Measurements from ENCODE around the gene NACAD.

Gene NACAD

DNA sequence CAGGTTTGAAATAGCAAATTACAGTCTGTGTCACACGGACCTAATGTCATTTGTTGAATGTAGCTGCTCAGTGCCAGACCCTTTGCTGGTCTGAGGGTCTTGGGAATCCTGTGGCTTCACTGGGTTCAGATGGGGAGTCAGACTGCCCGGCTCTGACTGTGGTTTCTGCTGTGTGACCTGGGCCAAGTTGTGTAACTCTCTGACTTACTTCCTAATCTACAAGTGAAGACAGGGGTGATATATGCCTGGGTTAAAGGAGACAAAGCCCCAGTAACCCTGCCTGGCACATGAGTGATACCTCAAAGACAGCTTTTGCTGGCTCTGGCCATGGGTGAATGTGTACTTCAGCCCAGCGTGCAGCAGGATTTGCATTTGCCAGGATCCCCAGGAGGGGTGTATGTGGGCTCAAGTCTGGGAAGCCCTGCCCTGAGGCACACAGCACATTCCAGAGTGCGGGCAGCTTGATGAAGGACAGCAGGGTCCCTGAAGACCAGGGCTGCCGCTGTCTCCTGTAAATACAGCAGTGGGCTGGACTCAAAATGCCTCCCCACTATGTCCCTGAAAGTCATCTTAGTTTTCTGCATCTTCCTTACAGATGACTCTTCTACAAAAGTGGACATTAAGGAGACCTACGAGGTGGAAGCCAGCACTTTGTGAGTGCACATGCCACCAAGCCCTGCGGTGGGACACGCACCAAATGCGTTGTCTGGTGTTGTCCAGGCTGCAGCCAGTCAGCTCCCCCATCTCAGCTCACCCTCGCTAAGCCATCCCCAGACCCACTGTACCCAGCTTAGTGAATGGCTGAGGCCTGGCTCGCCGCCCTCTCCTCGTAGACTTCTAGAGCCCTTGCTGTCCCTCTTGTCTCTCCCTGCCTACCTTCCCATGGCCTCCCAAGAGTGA, 16.4 kb downstream of the NACAD start:
- H2AFZ ChIP-seq (ENCODE audit: low read length): no peak overlapping the region
- no peak overlapping the region for H3K4me3 ChIP-seq (ENCODE audit: low read length in 2 of 2)
- H2BK15ac ChIP-seq (ENCODE audit: low read length): no peak overlapping the region
- H3K14ac ChIP-seq (ENCODE audit: low read length): no peak overlapping the region
- no peak overlapping the region for H2AK5ac ChIP-seq (ENCODE audit: low read depth, low read length)
- peaks cover 59 to 96% of the 10 kb centered on the region in 2 donors for H3K36me3 ChIP-seq (replicated peaks in 1 of 2; ENCODE audit: control insufficient read depth in 2 of 2, insufficient read depth in 2 of 2, low read length in 2 of 2)
- H3K27me3 ChIP-seq (ENCODE audit: control insufficient read depth in 3 of 3, insufficient read depth in 3 of 3, low read depth in 1 of 3, low read length in 3 of 3): no peaks in the 10 kb centered on the region
- H3K18ac ChIP-seq (ENCODE audit: low read length): no peak overlapping the region
- no peak overlapping the region for H4K91ac ChIP-seq (ENCODE audit: low read depth, low read length, poor library complexity)
- H3K23ac ChIP-seq (ENCODE audit: low read depth, low read length, poor library complexity): peak overlapping the region; percentile 80
- H3K4ac ChIP-seq (ENCODE audit: low read length): no peak overlapping the region
- H2BK120ac ChIP-seq (ENCODE audit: low read depth, low read length): peak overlapping the region; percentile 18
- no peaks in the 10 kb centered on the region for H3K4me1 ChIP-seq (ENCODE audit: control insufficient read depth in 2 of 2, insufficient read depth in 1 of 2, low read depth in 1 of 2, low read length in 2 of 2)
- H3K79me1 ChIP-seq (ENCODE audit: low read depth, low read length): peaks cover 7% of the 10 kb centered on the region
- H3K9me3 ChIP-seq (replicated peaks in 1 of 2; ENCODE audit: control insufficient read depth in 2 of 2, insufficient read depth in 1 of 2, low read depth in 1 of 2, low read length in 2 of 2): peaks cover 0 to 2% of the 10 kb centered on the region in 2 donors
- H2BK5ac ChIP-seq (ENCODE audit: low read length): peak overlapping the region; percentile 77
- no peak overlapping the region for H3K4me2 ChIP-seq (ENCODE audit: insufficient read depth, low read length, poor library complexity, severe bottlenecking)
- no peak overlapping the region for H2BK12ac ChIP-seq (ENCODE audit: low read length)
- no CpG with 5 or more reads among the region's 13 CpGs for WGBS, 2 donors (ENCODE audit: extremely low coverage in 2 of 2, insufficient read length in 2 of 2, insufficient replicate concordance in 1 of 2)
- no peak overlapping the region for H4K8ac ChIP-seq (ENCODE audit: low read depth, low read length)
- H3K9ac ChIP-seq (ENCODE audit: low read depth, low read length, poor library complexity): peak overlapping the region; percentile 32
- H3K27ac ChIP-seq (replicated peaks; ENCODE audit: low read length): no peak overlapping the region
- no peak for DNase-seq (ENCODE audit: low spot score)

DNA sequence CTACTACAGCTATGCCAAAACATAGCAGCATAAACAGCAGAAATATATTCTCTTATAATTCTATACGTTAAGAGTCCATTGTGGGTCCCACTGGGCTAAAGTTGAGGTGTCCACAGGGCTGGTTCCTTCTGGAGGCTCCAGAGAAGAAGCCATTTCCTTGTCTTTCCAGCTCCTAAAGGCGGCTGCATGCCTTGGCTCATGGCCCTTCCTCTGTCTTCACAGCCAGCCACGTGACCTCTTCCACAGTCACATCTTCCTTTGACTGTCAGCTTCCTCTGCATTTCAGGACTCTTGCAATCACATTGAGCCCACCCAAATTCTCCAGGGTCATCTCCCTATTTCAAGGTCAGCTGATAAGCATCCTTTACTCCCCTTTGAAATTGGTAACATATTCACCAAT, 17.2 kb downstream of the NACAD start:
- Histone ChIP-seq H2BK15ac (ENCODE audit: low read length) (no peak overlapping the region), H2AK5ac (ENCODE audit: low read depth, low read length) (no peak overlapping the region), H4K8ac (ENCODE audit: low read depth, low read length) (no peak overlapping the region), H3K4me3 (ENCODE audit: low read length in 2 of 2) (no peak overlapping the region), H3K4me1 (ENCODE audit: control insufficient read depth in 2 of 2, insufficient read depth in 1 of 2, low read depth in 1 of 2, low read length in 2 of 2) (no peaks in the 10 kb centered on the region), H3K27ac (replicated peaks; ENCODE audit: low read length) (no peak overlapping the region), H3K14ac (ENCODE audit: low read length) (no peak overlapping the region), H4K91ac (ENCODE audit: low read depth, low read length, poor library complexity) (no peak overlapping the region), H3K4me2 (ENCODE audit: insufficient read depth, low read length, poor library complexity, severe bottlenecking) (no peak overlapping the region), H3K18ac (ENCODE audit: low read length) (no peak overlapping the region), H3K79me1 (ENCODE audit: low read depth, low read length) (peaks cover 7% of the 10 kb centered on the region), H2AFZ (ENCODE audit: low read length) (no peak overlapping the region), H3K9me3 (replicated peaks in 1 of 2; ENCODE audit: control insufficient read depth in 2 of 2, insufficient read depth in 1 of 2, low read depth in 1 of 2, low read length in 2 of 2) (peaks cover 0 to 2% of the 10 kb centered on the region in 2 donors), H2BK120ac (ENCODE audit: low read depth, low read length) (no peak overlapping the region), H3K23ac (ENCODE audit: low read depth, low read length, poor library complexity) (no peak overlapping the region), H3K27me3 (ENCODE audit: control insufficient read depth in 3 of 3, insufficient read depth in 3 of 3, low read depth in 1 of 3, low read length in 3 of 3) (no peaks in the 10 kb centered on the region), H2BK5ac (ENCODE audit: low read length) (no peak overlapping the region), H2BK12ac (ENCODE audit: low read length) (no peak overlapping the region), H3K9ac (ENCODE audit: low read depth, low read length, poor library complexity) (no peak overlapping the region), H3K36me3 (replicated peaks in 1 of 2; ENCODE audit: control insufficient read depth in 2 of 2, insufficient read depth in 2 of 2, low read length in 2 of 2) (peaks cover 55 to 92% of the 10 kb centered on the region in 2 donors), H3K4ac (ENCODE audit: low read length) (no peak overlapping the region)
- WGBS, 2 donors (ENCODE audit: extremely low coverage in 2 of 2, insufficient read length in 2 of 2, insufficient replicate concordance in 1 of 2): no CpG with 5 or more reads among the region's 3 CpGs
- no peak for DNase-seq (ENCODE audit: low spot score)

DNA sequence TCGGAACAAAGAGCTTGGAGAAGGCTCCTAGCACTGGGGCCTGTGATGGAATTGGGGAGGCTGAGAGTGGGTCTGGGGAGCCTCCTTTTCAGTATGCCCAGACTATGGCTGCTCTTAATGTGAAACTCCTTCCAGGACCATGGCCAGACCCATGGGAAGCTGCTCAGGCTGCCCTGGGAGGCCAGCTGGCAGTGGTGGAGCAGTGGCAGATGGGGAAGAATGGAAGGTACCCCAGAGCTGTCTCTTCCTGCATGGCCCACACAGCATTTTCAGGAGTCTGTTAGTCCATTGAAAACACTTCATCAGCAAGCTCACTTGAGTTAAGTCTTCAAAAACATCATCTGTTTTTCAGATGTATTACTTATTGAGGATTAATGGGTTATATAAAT, 18.5 kb downstream of the NACAD start:
- WGBS, 2 donors (ENCODE audit: extremely low coverage in 2 of 2, insufficient read length in 2 of 2, insufficient replicate concordance in 1 of 2): no CpG with 5 or more reads among the region's 1 CpG
- Histone ChIP-seq H4K8ac (ENCODE audit: low read depth, low read length) (no peak overlapping the region), H2BK12ac (ENCODE audit: low read length) (no peak overlapping the region), H3K4ac (ENCODE audit: low read length) (no peak overlapping the region), H3K9ac (ENCODE audit: low read depth, low read length, poor library complexity) (no peak overlapping the region), H3K4me2 (ENCODE audit: insufficient read depth, low read length, poor library complexity, severe bottlenecking) (no peak overlapping the region), H3K4me3 (ENCODE audit: low read length in 2 of 2) (no peak overlapping the region), H2BK5ac (ENCODE audit: low read length) (no peak overlapping the region), H3K79me1 (ENCODE audit: low read depth, low read length) (peaks cover 2% of the 10 kb centered on the region), H3K27me3 (ENCODE audit: control insufficient read depth in 3 of 3, insufficient read depth in 3 of 3, low read depth in 1 of 3, low read length in 3 of 3) (no peaks in the 10 kb centered on the region), H2AFZ (ENCODE audit: low read length) (no peak overlapping the region), H3K4me1 (ENCODE audit: control insufficient read depth in 2 of 2, insufficient read depth in 1 of 2, low read depth in 1 of 2, low read length in 2 of 2) (no peaks in the 10 kb centered on the region), H2BK120ac (ENCODE audit: low read depth, low read length) (no peak overlapping the region), H3K23ac (ENCODE audit: low read depth, low read length, poor library complexity) (no peak overlapping the region), H2AK5ac (ENCODE audit: low read depth, low read length) (no peak overlapping the region), H3K14ac (ENCODE audit: low read length) (no peak overlapping the region), H4K91ac (ENCODE audit: low read depth, low read length, poor library complexity) (no peak overlapping the region), H2BK15ac (ENCODE audit: low read length) (no peak overlapping the region), H3K18ac (ENCODE audit: low read length) (no peak overlapping the region), H3K36me3 (replicated peaks in 1 of 2; ENCODE audit: control insufficient read depth in 2 of 2, insufficient read depth in 2 of 2, low read length in 2 of 2) (peaks cover 50 to 91% of the 10 kb centered on the region in 2 donors), H3K27ac (replicated peaks; ENCODE audit: low read length) (no peak overlapping the region), H3K9me3 (replicated peaks in 1 of 2; ENCODE audit: control insufficient read depth in 2 of 2, insufficient read depth in 1 of 2, low read depth in 1 of 2, low read length in 2 of 2) (peaks cover 0 to 4% of the 10 kb centered on the region in 2 donors)
- DNase-seq (ENCODE audit: low spot score): no peak

DNA sequence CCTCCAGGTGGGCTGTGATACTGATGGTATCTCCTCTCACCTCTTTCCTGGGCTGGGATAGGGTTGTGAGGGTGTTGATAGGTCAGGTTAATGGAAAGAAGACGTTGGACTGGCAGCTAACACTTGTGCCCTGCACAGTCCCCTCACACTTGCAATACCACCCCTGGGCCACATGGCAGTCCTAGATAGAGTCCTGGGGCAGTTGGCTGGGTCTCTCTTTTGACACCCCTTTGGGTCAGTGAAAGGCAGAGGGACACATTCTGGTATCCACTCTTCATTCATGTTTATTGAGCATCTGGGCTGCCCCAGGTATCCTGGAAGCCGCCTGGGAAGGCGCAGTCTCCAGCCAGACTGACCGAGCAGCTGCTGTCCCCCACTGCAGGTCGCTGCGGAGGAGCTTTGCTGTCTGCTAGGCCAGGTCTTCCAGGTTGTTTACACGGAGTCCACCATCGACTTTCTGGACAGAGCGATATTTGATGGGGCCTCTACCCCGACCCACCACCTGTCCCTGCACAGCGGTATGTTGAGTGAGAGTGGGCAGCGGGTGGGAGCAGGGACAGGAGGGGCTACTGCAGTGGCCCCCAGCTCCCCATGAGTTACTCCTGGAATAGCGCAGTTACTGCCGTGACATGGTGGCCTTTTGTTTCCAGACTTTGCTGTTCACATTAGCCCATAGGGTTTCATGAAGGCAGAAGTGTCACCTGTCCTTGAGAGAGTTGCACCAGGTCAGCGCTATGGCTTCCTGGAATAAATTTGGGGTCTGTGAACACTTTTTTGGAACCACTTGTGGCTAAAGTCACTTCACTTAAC, 19.1 kb downstream of the NACAD start:
- Histone ChIP-seq H2BK12ac (ENCODE audit: low read length) (no peak overlapping the region), H2AK5ac (ENCODE audit: low read depth, low read length) (no peak overlapping the region), H2BK120ac (ENCODE audit: low read depth, low read length) (no peak overlapping the region), H3K4me2 (ENCODE audit: insufficient read depth, low read length, poor library complexity, severe bottlenecking) (no peak overlapping the region), H2BK5ac (ENCODE audit: low read length) (no peak overlapping the region), H3K4me1 (ENCODE audit: control insufficient read depth in 2 of 2, insufficient read depth in 1 of 2, low read depth in 1 of 2, low read length in 2 of 2) (no peaks in the 10 kb centered on the region), H3K27me3 (ENCODE audit: control insufficient read depth in 3 of 3, insufficient read depth in 3 of 3, low read depth in 1 of 3, low read length in 3 of 3) (no peaks in the 10 kb centered on the region), H3K79me1 (ENCODE audit: low read depth, low read length) (peaks cover 2% of the 10 kb centered on the region), H3K4me3 (ENCODE audit: low read length in 2 of 2) (no peak overlapping the region), H3K23ac (ENCODE audit: low read depth, low read length, poor library complexity) (peak overlapping the region; percentile 27), H3K18ac (ENCODE audit: low read length) (no peak overlapping the region), H2BK15ac (ENCODE audit: low read length) (no peak overlapping the region), H3K4ac (ENCODE audit: low read length) (no peak overlapping the region), H3K36me3 (replicated peaks in 1 of 2; ENCODE audit: control insufficient read depth in 2 of 2, insufficient read depth in 2 of 2, low read length in 2 of 2) (peaks cover 49 to 91% of the 10 kb centered on the region in 2 donors), H3K27ac (replicated peaks; ENCODE audit: low read length) (no peak overlapping the region), H3K9me3 (replicated peaks in 1 of 2; ENCODE audit: control insufficient read depth in 2 of 2, insufficient read depth in 1 of 2, low read depth in 1 of 2, low read length in 2 of 2) (peaks cover 0 to 4% of the 10 kb centered on the region in 2 donors), H4K8ac (ENCODE audit: low read depth, low read length) (no peak overlapping the region), H3K9ac (ENCODE audit: low read depth, low read length, poor library complexity) (no peak overlapping the region), H4K91ac (ENCODE audit: low read depth, low read length, poor library complexity) (no peak overlapping the region), H2AFZ (ENCODE audit: low read length) (no peak overlapping the region), H3K14ac (ENCODE audit: low read length) (no peak overlapping the region)
- no peak for DNase-seq (ENCODE audit: low spot score)
- no CpG with 5 or more reads among the region's 15 CpGs for WGBS, 2 donors (ENCODE audit: extremely low coverage in 2 of 2, insufficient read length in 2 of 2, insufficient replicate concordance in 1 of 2)

Data from neuronal stem cell (in vitro differentiated cells).